GM13976 (cell line): Measurements from ENCODE around the gene SLC26A2.

Experiments
- DNase-seq: peaks from one replicate; pipeline ENCODE4 v3.0.0; 2012; ENCODE audit warnings: low spot score
- in situ Hi-C: fragments of 300-500 bp; cut with MboI; formaldehyde crosslinking; loops from one replicate; pipeline ENCODE4 v1.12.0; 2022; ENCODE audit warnings: low sequenced_read_pairs, mixed read lengths, inconsistent platforms; ENCODE audit not compliant: unreplicated experiment
- TF ChIP-seq, protein P1 (sequence below): IDR thresholded peaks from 2 replicates; pipeline ENCODE4 v1.5.1; 2012; ENCODE audit warnings: borderline replicate concordance, mild to moderate bottlenecking; ENCODE audit not compliant: insufficient read depth; ENCODE audit errors: extremely low read depth, missing control alignments, control extremely low read depth

Gene SLC26A2

DNA sequence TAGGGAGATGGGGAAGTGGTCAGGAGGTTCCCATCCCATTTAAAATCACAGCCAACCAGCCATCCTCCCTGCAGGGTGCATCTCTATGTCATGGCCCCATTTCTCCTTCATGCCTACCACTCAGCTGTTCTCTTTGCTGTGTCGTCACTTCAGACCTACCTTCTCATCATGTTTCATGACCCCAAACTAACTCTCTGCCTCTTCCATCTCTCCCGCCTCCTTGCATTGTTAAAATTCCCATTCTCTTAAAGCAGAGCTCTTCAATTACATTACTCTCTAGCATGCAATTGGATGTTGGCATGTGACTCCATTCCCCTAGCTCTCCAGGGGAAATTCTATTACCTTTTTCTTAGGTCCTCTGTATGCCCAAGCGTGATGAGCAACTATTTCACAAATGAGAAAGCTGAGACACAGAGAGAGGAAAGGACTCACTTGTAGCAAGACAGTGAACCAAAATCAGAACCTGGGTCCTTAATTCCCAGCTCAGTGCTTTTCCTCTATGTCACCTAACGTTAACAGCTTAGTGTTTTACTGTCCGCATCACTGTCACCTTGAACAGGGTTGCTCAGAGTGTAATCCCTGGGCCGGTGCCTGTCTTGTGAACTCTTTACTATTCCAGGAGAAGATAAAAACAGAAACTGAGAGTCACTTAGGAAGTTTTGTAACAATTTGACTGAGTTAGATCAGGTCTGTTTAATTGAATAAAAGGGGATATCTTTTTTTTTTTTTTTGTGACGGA, 44.1 kb upstream of the SLC26A2 start:
- DNase-seq: no peak
- TF ChIP-seq, protein P1, sequence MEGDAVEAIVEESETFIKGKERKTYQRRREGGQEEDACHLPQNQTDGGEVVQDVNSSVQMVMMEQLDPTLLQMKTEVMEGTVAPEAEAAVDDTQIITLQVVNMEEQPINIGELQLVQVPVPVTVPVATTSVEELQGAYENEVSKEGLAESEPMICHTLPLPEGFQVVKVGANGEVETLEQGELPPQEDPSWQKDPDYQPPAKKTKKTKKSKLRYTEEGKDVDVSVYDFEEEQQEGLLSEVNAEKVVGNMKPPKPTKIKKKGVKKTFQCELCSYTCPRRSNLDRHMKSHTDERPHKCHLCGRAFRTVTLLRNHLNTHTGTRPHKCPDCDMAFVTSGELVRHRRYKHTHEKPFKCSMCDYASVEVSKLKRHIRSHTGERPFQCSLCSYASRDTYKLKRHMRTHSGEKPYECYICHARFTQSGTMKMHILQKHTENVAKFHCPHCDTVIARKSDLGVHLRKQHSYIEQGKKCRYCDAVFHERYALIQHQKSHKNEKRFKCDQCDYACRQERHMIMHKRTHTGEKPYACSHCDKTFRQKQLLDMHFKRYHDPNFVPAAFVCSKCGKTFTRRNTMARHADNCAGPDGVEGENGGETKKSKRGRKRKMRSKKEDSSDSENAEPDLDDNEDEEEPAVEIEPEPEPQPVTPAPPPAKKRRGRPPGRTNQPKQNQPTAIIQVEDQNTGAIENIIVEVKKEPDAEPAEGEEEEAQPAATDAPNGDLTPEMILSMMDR: no peak
- in situ Hi-C loops: no loop called here

- TF ChIP-seq, protein P1: no peak
- in situ Hi-C loops: no loop called here
- DNase-seq: no peak
These were observed 43.4 kb upstream of the SLC26A2 start for GRCh38 chr5:149917073-149917676.

DNA sequence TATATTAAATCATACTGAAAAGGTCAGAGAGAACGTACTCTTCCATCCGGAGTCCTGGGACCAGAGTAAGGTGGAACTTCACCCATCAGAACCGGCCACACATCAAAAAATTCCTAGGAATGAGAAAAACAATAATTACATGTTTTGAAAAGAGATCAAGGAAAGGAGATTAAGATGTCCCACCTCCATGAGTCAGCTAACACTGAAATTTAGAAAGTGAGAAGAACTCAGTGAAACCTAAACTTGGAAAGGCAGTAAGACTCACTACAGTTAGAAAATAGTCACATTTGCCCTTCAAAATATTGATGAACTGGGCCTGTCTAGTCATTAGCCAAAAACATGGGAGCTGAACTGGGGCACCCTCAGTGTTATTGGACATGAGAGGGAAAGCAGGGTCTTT, 39.0 kb upstream of the SLC26A2 start:
- TF ChIP-seq, protein P1: no peak
- no peak for DNase-seq
- in situ Hi-C loops: no loop called here

DNA sequence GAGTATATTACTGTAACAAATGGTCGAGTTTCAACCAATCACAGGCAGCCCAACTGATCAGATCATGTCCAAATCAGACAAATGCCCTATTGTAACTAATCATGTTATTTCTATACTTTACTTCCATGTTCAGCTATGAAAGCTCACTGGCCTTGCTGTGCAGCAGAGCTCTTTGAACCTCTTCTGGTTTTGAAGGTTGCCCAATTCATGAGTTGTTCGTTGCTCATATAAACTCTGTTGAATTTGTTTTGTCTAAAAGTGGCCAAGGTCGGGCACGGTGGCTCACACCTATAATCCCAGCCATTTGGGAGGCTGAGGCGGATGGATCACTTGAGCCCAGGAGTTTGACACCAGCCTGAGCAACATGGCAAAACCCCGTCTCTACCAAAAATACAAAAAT, 37.6 kb upstream of the SLC26A2 start:
- in situ Hi-C loops: no loop called here
- no peak for DNase-seq

GRCh38 chr5:149924486-149924885, 36.1 kb upstream of the SLC26A2 start:
- TF ChIP-seq, protein P1: no peak
- no peak for DNase-seq
- in situ Hi-C loops: no loop called here

More for the DNA sequence above, 37.6 kb upstream of the SLC26A2 start:
- TF ChIP-seq, protein P1: no peak

DNA sequence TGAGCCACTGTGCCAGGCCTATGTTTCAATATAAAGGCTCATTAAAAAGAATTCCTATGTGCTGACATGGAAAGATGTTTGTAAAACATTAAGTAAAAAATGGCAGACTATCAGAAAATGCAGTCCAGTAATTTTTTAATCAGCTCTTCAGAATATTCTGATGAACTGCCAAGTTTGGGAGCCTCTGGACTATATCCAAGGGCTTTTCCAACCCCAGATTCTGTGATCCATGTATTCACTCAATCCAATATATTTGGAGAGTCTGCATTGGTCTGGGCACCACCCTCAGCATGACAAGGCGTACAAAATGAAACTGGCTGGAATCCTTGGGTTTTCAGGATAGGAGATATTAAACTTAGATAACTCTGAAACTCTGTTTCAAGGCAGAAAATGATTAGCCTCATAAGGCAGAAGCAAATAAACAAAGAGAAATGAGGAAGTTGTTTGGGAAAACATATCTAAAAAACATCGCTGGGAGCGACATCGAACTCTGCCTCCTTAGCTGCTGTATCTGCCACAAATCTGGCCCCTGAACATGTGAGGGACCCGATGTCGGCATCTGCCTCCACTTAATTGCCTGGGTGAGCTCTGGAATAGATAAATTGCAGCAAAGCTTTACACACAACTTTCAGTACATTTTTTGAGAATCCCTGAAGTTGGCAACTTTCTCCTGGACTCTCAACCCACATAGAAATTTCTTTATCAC, 30.4 kb upstream of the SLC26A2 start:
- DNase-seq: no peak
- TF ChIP-seq, protein P1: no peak
- in situ Hi-C loops: no loop called here
